Neuronal stem cell (in vitro differentiated cells): Measurements from ENCODE around the gene GADD45B.
A peak's percentile ranks its signal among the peaks of the same experiment; 100 is the strongest.

Experiments
- DNase-seq: peaks from one replicate; pipeline ENCODE4 v3.0.0-alpha.2; 2013; ENCODE audit warnings: low spot score
- H2AFZ ChIP-seq: one replicate; pipeline ENCODE4 v1.6.1; 2013; ENCODE audit warnings: mild to moderate bottlenecking, low read length, inconsistent platforms
- H2AK5ac ChIP-seq: 2 replicates; pipeline ENCODE4 v1.6.1; 2013; ENCODE audit warnings: low read depth, mild to moderate bottlenecking, inconsistent platforms, low read length, moderate library complexity, mixed read lengths
- H2BK120ac ChIP-seq: 2 replicates; pipeline ENCODE4 v1.6.1; 2013; ENCODE audit warnings: low read depth, mild to moderate bottlenecking, inconsistent platforms, low read length, moderate library complexity, mixed read lengths
- H2BK12ac ChIP-seq: one replicate; pipeline ENCODE4 v1.6.1; 2013; ENCODE audit warnings: low read length, inconsistent platforms
- H2BK15ac ChIP-seq: 2 replicates; pipeline ENCODE4 v1.6.1; 2013; ENCODE audit warnings: mild to moderate bottlenecking, low read length, inconsistent platforms, mixed read lengths
- H2BK5ac ChIP-seq: one replicate; pipeline ENCODE4 v1.6.1; 2013; ENCODE audit warnings: inconsistent platforms, mild to moderate bottlenecking, low read length, moderate library complexity
- H3K14ac ChIP-seq: one replicate; pipeline ENCODE4 v1.6.1; 2013; ENCODE audit warnings: low read length, inconsistent platforms
- H3K18ac ChIP-seq: 2 replicates; pipeline ENCODE4 v1.6.1; 2013; ENCODE audit warnings: low read length, inconsistent platforms
- H3K23ac ChIP-seq: 2 replicates; pipeline ENCODE4 v1.6.1; 2013; ENCODE audit warnings: low read depth, mild to moderate bottlenecking, mixed read lengths, low read length, inconsistent platforms; ENCODE audit not compliant: poor library complexity
- H3K27ac ChIP-seq: replicated peaks from 3 replicates; pipeline ENCODE4 v1.5.1; 2013; ENCODE audit warnings: low read length, inconsistent platforms
- H3K27me3 ChIP-seq, 3 experiments: 2 replicates each; pipeline ENCODE4 v1.6.1; 2013; ENCODE audit warnings: low read length in 3 of 3, mild to moderate bottlenecking in 2 of 3, inconsistent platforms in 1 of 3, low read depth in 1 of 3, mixed read lengths in 1 of 3, moderate library complexity in 1 of 3; ENCODE audit not compliant: control insufficient read depth in 3 of 3, insufficient read depth in 3 of 3
- H3K36me3 ChIP-seq, 2 donors: replicated peaks in 1 of 2; 2 replicates each; pipeline ENCODE4 v1.6.1; 2013; ENCODE audit warnings: low read length in 2 of 2; ENCODE audit not compliant: control insufficient read depth in 2 of 2, insufficient read depth in 2 of 2
- H3K4ac ChIP-seq: 2 replicates; pipeline ENCODE4 v1.6.1; 2013; ENCODE audit warnings: inconsistent platforms, mild to moderate bottlenecking, low read length, moderate library complexity
- H3K4me1 ChIP-seq, 2 donors: 1 replicate in 1 of 2; 2 replicates in 1 of 2; pipeline ENCODE4 v1.6.1; 2013; ENCODE audit warnings: low read length in 2 of 2, low read depth in 1 of 2; ENCODE audit not compliant: control insufficient read depth in 2 of 2, insufficient read depth in 1 of 2
- H3K4me2 ChIP-seq: one replicate; pipeline ENCODE4 v1.6.1; 2013; ENCODE audit warnings: mild to moderate bottlenecking, low read length, inconsistent platforms; ENCODE audit not compliant: insufficient read depth, poor library complexity, severe bottlenecking
- H3K4me3 ChIP-seq, 2 donors: 2 replicates each; pipeline ENCODE4 v1.5.1; 2013; ENCODE audit warnings: low read length in 2 of 2, mild to moderate bottlenecking in 2 of 2, inconsistent platforms in 1 of 2, moderate library complexity in 1 of 2
- H3K79me1 ChIP-seq: one replicate; pipeline ENCODE4 v1.6.1; 2013; ENCODE audit warnings: low read depth, mild to moderate bottlenecking, inconsistent platforms, low read length, moderate library complexity
- H3K9ac ChIP-seq: one replicate; pipeline ENCODE4 v1.6.1; 2013; ENCODE audit warnings: mild to moderate bottlenecking, low read depth, low read length, inconsistent platforms; ENCODE audit not compliant: poor library complexity
- H3K9me3 ChIP-seq, 2 donors: replicated peaks in 1 of 2; 2 replicates each; pipeline versions ENCODE3 to v1.6.1; 2013; ENCODE audit warnings: low read length in 2 of 2, mild to moderate bottlenecking in 2 of 2, inconsistent platforms in 1 of 2, low read depth in 1 of 2, mixed read lengths in 1 of 2, moderate library complexity in 1 of 2; ENCODE audit not compliant: control insufficient read depth in 2 of 2, insufficient read depth in 1 of 2
- H4K8ac ChIP-seq: one replicate; pipeline ENCODE4 v1.6.1; 2013; ENCODE audit warnings: low read depth, mild to moderate bottlenecking, inconsistent platforms, low read length, moderate library complexity
- H4K91ac ChIP-seq: one replicate; pipeline ENCODE4 v1.6.1; 2013; ENCODE audit warnings: low read length, low read depth, mild to moderate bottlenecking, inconsistent platforms; ENCODE audit not compliant: poor library complexity
- WGBS, 2 donors: extraction: QIAGEN DNeasy Blood & Tissue Kit; methylation state at CpG; one replicate each; pipeline ENCODE4 v1.1.7; 2013; ENCODE audit warnings: missing lambda C conversion rate in 2 of 2, mixed read lengths in 1 of 2; ENCODE audit not compliant: insufficient read length in 2 of 2, insufficient replicate concordance in 1 of 2; ENCODE audit errors: extremely low coverage in 2 of 2; 5-methylcytosine and 5-hydroxymethylcytosine counted together

The GADD45B gene

GRCh38 chr19:2481466-2481865 is 5.5 kb downstream of the GADD45B start:
- peaks cover 0 to 40% (median 23%) of the 10 kb centered on the region in 3 experiments for H3K27me3 ChIP-seq
- no peak overlapping the region for H3K4ac ChIP-seq
- peak overlapping the region; percentile 14 for H2BK12ac ChIP-seq
- peak overlapping the region; percentile 9 for H3K9ac ChIP-seq
- peaks cover 0 to 12% of the 10 kb centered on the region in 2 donors for H3K9me3 ChIP-seq
- H4K91ac ChIP-seq: no peak overlapping the region
- H4K8ac ChIP-seq: no peak overlapping the region
- H3K4me2 ChIP-seq: no peak overlapping the region
- H3K4me3 ChIP-seq: peak overlapping the region in 1 of 2 donors; percentile 1
- no peak overlapping the region for H3K27ac ChIP-seq
- peak overlapping the region; percentile 98 for H3K23ac ChIP-seq
- H2BK5ac ChIP-seq: no peak overlapping the region
- H2AFZ ChIP-seq: no peak overlapping the region
- peaks cover 0 to 5% of the 10 kb centered on the region in 2 donors for H3K36me3 ChIP-seq
- peak overlapping the region; percentile 92 for H2AK5ac ChIP-seq
- no CpG with 5 or more reads among the region's 16 CpGs for WGBS, 2 donors
- H3K14ac ChIP-seq: no peak overlapping the region
- no peak overlapping the region for H2BK120ac ChIP-seq
- H3K4me1 ChIP-seq: peaks cover 11% of the 10 kb centered on the region in 2 donors
- no peaks in the 10 kb centered on the region for H3K79me1 ChIP-seq
- peak overlapping the region; percentile 67 for H2BK15ac ChIP-seq
- peak overlapping the region; percentile 76 for H3K18ac ChIP-seq
- DNase-seq: no peak

- no peak overlapping the region for H3K23ac ChIP-seq
- H4K91ac ChIP-seq: no peak overlapping the region
- no peak overlapping the region for H2BK5ac ChIP-seq
- H3K18ac ChIP-seq: no peak overlapping the region
- no peak overlapping the region for H3K27ac ChIP-seq
- peaks cover 0 to 14% of the 10 kb centered on the region in 2 donors for H3K9me3 ChIP-seq
- H3K4ac ChIP-seq: no peak overlapping the region
- H3K4me3 ChIP-seq: no peak overlapping the region
- H2BK12ac ChIP-seq: no peak overlapping the region
- no peak overlapping the region for H2AFZ ChIP-seq
- no peak overlapping the region for H2BK120ac ChIP-seq
- no peak overlapping the region for H3K4me2 ChIP-seq
- H4K8ac ChIP-seq: no peak overlapping the region
- H3K14ac ChIP-seq: no peak overlapping the region
- DNase-seq: no peak
- H3K4me1 ChIP-seq: peaks cover 4 to 5% of the 10 kb centered on the region in 2 donors
- peaks cover 0 to 5% of the 10 kb centered on the region in 2 donors for H3K36me3 ChIP-seq
- peaks cover 5 to 35% (median 19%) of the 10 kb centered on the region in 3 experiments for H3K27me3 ChIP-seq
- no peak overlapping the region for H2BK15ac ChIP-seq
- WGBS, 2 donors: no CpG with 5 or more reads among the region's 12 CpGs
- H3K79me1 ChIP-seq: no peaks in the 10 kb centered on the region
- no peak overlapping the region for H2AK5ac ChIP-seq
- H3K9ac ChIP-seq: no peak overlapping the region
These were observed 6.6 kb downstream of the GADD45B start for GRCh38 chr19:2482354-2483038.

- H4K8ac ChIP-seq: no peak overlapping the region
- no peak overlapping the region for H3K27ac ChIP-seq
These were observed 7.2 kb downstream of the GADD45B start for GRCh38 chr19:2483084-2483483.

GRCh38 chr19:2483484-2484151 is 7.7 kb downstream of the GADD45B start:
- Histone ChIP-seq H3K27ac (no peak overlapping the region), H2BK5ac (no peak overlapping the region)

More at GRCh38 chr19:2483084-2483483, 7.2 kb downstream of the GADD45B start:
- H4K91ac ChIP-seq: no peak overlapping the region
- H3K4me3 ChIP-seq: no peak overlapping the region
- H3K4me1 ChIP-seq: peaks cover 0 to 3% of the 10 kb centered on the region in 2 donors
- H3K14ac ChIP-seq: no peak overlapping the region
- no peak overlapping the region for H2BK12ac ChIP-seq
- H2BK120ac ChIP-seq: no peak overlapping the region
- H3K9me3 ChIP-seq: peaks cover 0 to 14% of the 10 kb centered on the region in 2 donors
- peaks cover 11 to 34% (median 16%) of the 10 kb centered on the region in 3 experiments for H3K27me3 ChIP-seq
- H3K4ac ChIP-seq: no peak overlapping the region
- H3K9ac ChIP-seq: no peak overlapping the region
- H2BK15ac ChIP-seq: no peak overlapping the region
- no peak overlapping the region for H2AK5ac ChIP-seq
- no peak for DNase-seq
- WGBS, 2 donors: no CpG with 5 or more reads among the region's 6 CpGs
- no peak overlapping the region for H2BK5ac ChIP-seq
- no peak overlapping the region for H3K18ac ChIP-seq
- H2AFZ ChIP-seq: no peak overlapping the region
- H3K4me2 ChIP-seq: no peak overlapping the region
- no peaks in the 10 kb centered on the region for H3K79me1 ChIP-seq
- no peak overlapping the region for H3K23ac ChIP-seq
- no peaks in the 10 kb centered on the region for H3K36me3 ChIP-seq

More at GRCh38 chr19:2483484-2484151, 7.7 kb downstream of the GADD45B start:
- Histone ChIP-seq H3K27me3 (peaks cover 13 to 34% (median 17%) of the 10 kb centered on the region in 3 experiments), H4K91ac (peak overlapping the region; percentile 22), H2BK12ac (no peak overlapping the region), H3K9me3 (peaks cover 0 to 14% of the 10 kb centered on the region in 2 donors), H3K18ac (peak overlapping the region; percentile 17), H3K4me1 (peaks cover 0 to 3% of the 10 kb centered on the region in 2 donors), H3K4me2 (no peak overlapping the region), H3K79me1 (no peaks in the 10 kb centered on the region), H3K9ac (no peak overlapping the region), H3K4me3 (no peak overlapping the region), H2AK5ac (no peak overlapping the region), H3K36me3 (no peaks in the 10 kb centered on the region), H2AFZ (no peak overlapping the region), H3K4ac (no peak overlapping the region), H3K23ac (no peak overlapping the region), H2BK15ac (no peak overlapping the region), H2BK120ac (no peak overlapping the region), H4K8ac (no peak overlapping the region), H3K14ac (no peak overlapping the region)
- WGBS, 2 donors: no CpG with 5 or more reads among the region's 4 CpGs
- no peak for DNase-seq
